Testis (tissue), 3 donors: ENCODE data around the gene ANAPC1. TPM values are rescaled to one million over a fixed set of nuclear protein-coding genes. Genes with fewer than 3 reads are reported as not detected.
A peak's percentile ranks its signal among the peaks of the same experiment; 100 is the strongest.
"Not testable (repeated sequence)": the region's sequence is repeated elsewhere in the genome, so short reads cannot be mapped to it uniquely, and the experiment has no call there.

Experiments
- DNase-seq: peaks from one replicate; pipeline ENCODE4 v3.0.0-alpha.2; 2019
- H3K27ac ChIP-seq, 2 donors: fragments of 200-600 bp; sonication (generic); one replicate each; pipeline ENCODE4 v1.5.1; 2019
- H3K27me3 ChIP-seq: fragments of 200-600 bp; sonication (generic); one replicate; pipeline ENCODE4 v1.5.1; 2019
- H3K36me3 ChIP-seq: fragments of 200-600 bp; sonication (generic); one replicate; pipeline ENCODE4 v1.5.1; 2017; ENCODE audit warnings: low read depth; ENCODE audit errors: missing control alignments
- H3K4me1 ChIP-seq: fragments of 200-600 bp; sonication (generic); one replicate; pipeline ENCODE4 v1.5.1; 2019
- H3K4me3 ChIP-seq, 2 donors: fragments of 200-600 bp; sonication (generic); one replicate each; pipeline ENCODE4 v1.5.1; 2017 to 2019
- H3K9me3 ChIP-seq: fragments of 200-600 bp; sonication (generic); one replicate; pipeline ENCODE4 v1.5.1; 2017
- WGBS, 2 donors: methylation state at CpG; one replicate each; pipeline ENCODE4 v1.1.5; 2018; 5-methylcytosine and 5-hydroxymethylcytosine counted together
- intact Hi-C: fragments of 100-400 bp; cut with DNase I; formaldehyde crosslinking; loops from one replicate; pipeline ENCODE4 v1.15.1; 2023; ENCODE audit warnings: low total_unique reads
- polyA plus RNA-seq: library from polyadenylated mRNA; stranded (reverse); fragments of 350-450 nt; fragmentation: Illumina TruSeq; extraction: RNeasy Lipid Tissue Mini Kit (QIAGEN cat#74804); gene quantifications from one replicate; pipeline ENCODE4 v1.2.3, GENCODE V29; 2014; ENCODE audit warnings: low read depth, low replicate concordance; ENCODE audit not compliant: insufficient read depth
- total RNA-seq, 2 donors: library from RNA; depleted of rRNA; stranded (reverse); fragments of >200 nt; gene quantifications; one replicate each; pipeline ENCODE4 v1.2.3, GENCODE V29; 2016
- TF ChIP-seq, protein P1 (sequence below), 3 experiments: fragments of 450-650 bp in 2 of 3; fragments of 200-600 bp in 1 of 3; sonication (generic) in 1 of 3; IDR thresholded peaks; one replicate each; pipeline ENCODE4 v1.5.1; 2016 to 2019; ENCODE audit warnings: antibody characterized with exemption in 3 of 3, mild to moderate bottlenecking in 2 of 3, moderate library complexity in 1 of 3

The ANAPC1 gene
- total and polyA plus RNA-seq, 3 donors from 2014 or later: 32.6 to 77.2 (median 68.5) TPM

DNA sequence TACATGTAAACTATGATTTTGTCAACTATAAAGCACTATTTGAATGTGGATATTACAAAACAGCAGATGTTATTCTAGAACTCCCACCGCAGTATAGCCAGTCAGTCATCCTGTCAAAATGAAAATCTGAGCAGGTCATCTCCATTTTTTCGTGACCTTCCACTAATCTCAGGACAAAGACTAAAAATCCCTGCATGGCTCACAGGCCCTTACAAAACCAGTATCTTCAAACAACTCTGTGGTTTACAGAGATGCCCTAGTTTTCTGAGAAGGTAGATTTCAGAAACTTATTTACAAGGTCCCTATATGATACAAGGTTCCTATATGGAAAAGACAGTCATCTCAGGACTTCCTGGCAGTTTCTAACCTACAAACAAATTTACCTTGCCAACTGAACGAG, 49.8 kb downstream of the ANAPC1 start:
- 92 to 94% methylated on average over 3 of the region's 3 CpGs for WGBS, 2 donors
- H3K4me3 ChIP-seq, H3K9me3 ChIP-seq, H3K27ac ChIP-seq, H3K4me1 ChIP-seq, intact Hi-C loops, DNase-seq, H3K36me3 ChIP-seq, H3K27me3 ChIP-seq: not testable (repeated sequence)

DNA sequence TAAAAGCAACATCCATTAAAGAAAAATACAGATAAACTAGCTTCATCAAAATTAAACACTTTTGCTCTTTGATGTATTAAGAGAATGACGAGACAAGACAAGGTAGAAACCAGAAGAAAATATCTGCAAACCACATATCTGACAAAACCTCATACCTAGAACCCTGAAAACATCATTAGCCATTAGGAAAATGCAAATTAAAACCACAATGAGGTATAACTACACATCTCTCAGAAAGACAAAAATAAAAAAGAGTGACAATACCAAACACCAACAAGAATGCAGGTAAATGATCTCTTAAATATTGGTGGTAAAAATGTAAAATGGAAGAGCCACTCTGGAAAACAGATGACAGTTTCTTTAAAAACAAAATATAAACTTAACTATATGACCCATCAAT, 53.5 kb downstream of the ANAPC1 start:
- H3K4me1 ChIP-seq, H3K27ac ChIP-seq, H3K36me3 ChIP-seq, H3K9me3 ChIP-seq, DNase-seq, intact Hi-C loops, H3K4me3 ChIP-seq, H3K27me3 ChIP-seq: not testable (repeated sequence)
- 100% methylated on average over 1 of the region's 1 CpG for WGBS, 2 donors

DNA sequence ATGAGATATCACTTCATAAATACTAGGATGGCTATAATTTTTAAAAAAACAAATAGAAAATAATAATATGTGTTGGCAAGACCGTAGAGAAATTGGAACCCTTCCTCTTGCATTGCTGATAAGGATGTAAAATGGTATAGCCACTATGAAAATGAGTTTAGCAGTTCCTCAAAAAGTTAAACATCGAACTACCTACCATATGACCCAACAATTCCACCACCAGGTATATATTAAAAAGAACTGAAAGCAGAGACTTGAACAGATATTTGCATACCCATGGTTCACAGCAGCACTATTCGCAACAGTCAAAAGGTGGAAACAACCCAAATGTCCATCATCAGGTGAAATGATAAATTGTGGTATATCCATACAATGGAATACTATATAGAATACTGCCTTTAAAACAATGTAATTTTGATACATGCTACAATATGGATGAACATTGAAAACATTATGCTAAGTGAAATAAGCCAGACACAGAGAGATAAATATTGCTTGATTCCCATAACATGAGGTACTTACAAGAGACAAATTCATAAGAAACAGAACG, 55.7 kb downstream of the ANAPC1 start:
- DNase-seq, H3K4me3 ChIP-seq, H3K9me3 ChIP-seq, H3K27me3 ChIP-seq, intact Hi-C loops, H3K4me1 ChIP-seq, H3K36me3 ChIP-seq, H3K27ac ChIP-seq: not testable (repeated sequence)
- WGBS, 2 donors: 87 to 88% methylated on average over 4 of the region's 4 CpGs

DNA sequence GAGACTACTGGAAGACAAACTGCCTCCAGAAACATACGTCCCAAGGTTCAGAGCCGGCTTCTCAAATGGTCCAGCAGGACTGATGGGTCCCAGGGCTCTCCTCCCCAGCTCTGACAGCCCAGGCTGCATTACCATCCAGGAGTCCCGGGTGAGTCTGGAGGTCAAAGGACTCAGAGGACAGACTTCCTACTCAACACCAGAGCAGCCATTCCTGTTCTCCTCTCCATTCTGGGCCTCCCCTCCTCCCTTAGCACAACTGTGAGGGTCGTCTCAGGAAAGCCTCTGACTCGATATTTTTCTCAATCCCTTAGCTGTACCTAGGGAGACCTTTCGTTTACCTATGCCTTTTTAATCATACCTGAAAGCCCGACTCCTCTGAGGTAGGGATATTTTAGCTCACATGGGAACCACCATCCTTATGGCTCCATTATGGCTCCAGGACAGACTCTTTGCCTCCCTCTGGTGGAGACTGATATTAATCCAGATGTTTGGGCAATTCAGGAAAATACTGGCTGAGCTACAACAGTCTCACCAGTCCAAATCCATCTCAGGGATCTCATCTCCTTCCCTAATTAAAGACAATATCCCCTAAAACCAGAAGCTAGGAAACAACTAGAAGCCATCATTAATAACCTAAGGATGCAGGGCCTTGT, 70.9 kb downstream of the ANAPC1 start:
- H3K36me3 ChIP-seq, H3K4me3 ChIP-seq, H3K4me1 ChIP-seq, H3K9me3 ChIP-seq, H3K27me3 ChIP-seq, DNase-seq, H3K27ac ChIP-seq, intact Hi-C loops: not testable (repeated sequence)
- WGBS, 2 donors: 89 to 90% methylated on average over 4 of the region's 7 CpGs
- TF ChIP-seq, protein P1, sequence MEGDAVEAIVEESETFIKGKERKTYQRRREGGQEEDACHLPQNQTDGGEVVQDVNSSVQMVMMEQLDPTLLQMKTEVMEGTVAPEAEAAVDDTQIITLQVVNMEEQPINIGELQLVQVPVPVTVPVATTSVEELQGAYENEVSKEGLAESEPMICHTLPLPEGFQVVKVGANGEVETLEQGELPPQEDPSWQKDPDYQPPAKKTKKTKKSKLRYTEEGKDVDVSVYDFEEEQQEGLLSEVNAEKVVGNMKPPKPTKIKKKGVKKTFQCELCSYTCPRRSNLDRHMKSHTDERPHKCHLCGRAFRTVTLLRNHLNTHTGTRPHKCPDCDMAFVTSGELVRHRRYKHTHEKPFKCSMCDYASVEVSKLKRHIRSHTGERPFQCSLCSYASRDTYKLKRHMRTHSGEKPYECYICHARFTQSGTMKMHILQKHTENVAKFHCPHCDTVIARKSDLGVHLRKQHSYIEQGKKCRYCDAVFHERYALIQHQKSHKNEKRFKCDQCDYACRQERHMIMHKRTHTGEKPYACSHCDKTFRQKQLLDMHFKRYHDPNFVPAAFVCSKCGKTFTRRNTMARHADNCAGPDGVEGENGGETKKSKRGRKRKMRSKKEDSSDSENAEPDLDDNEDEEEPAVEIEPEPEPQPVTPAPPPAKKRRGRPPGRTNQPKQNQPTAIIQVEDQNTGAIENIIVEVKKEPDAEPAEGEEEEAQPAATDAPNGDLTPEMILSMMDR (IDR thresholded peaks at IDR 0.05): peak in 1 of 3 experiments; percentile 19

DNA sequence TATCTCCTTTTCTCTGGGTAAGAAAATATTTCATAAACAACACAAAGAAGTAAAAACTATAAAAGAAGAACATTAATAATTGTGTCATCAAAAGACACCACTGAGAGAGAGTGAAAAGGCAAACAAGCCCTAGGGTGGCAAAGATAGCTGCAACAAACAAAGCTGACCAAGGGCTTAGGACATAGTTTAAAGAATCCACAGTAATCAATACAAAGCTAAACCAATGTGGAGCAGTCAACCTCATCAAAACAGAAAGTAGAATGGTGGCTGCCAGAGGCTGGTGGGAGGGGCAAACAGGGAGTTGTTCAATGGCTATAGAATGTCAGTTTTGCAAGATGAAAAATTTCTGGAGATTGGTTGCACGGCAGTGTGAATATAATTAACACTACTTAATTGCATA, 93.4 kb downstream of the ANAPC1 start:
- intact Hi-C loops, H3K27me3 ChIP-seq, H3K9me3 ChIP-seq, H3K4me1 ChIP-seq, H3K36me3 ChIP-seq, H3K27ac ChIP-seq, DNase-seq, H3K4me3 ChIP-seq: not testable (repeated sequence)
- 88 to 96% methylated on average over 1 of the region's 1 CpG for WGBS, 2 donors

DNA sequence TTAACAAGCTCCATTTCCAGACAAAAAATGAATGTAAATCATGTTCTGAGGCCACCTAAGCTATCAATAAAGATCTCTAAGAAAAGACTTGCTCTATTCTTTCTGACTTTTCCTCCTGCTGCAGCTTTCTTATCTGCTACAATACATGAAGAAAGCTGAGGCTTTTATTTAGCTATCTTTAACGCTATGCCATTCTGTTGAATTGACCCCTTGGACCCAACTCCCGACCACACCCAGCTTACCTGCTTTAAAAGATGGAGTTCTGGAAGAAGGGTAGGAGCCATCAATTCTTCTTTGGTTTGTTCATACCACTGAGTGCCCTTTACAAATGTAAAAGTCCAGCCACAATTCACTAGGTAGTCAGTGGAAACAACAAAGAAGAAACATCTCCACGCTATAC, 99.9 kb downstream of the ANAPC1 start:
- DNase-seq, H3K27ac ChIP-seq, H3K9me3 ChIP-seq, H3K4me1 ChIP-seq, H3K36me3 ChIP-seq, H3K27me3 ChIP-seq, intact Hi-C loops, H3K4me3 ChIP-seq: not testable (repeated sequence)
- WGBS, 2 donors: 95 to 98% methylated on average over 2 to 3 of the region's 3 CpGs

DNA sequence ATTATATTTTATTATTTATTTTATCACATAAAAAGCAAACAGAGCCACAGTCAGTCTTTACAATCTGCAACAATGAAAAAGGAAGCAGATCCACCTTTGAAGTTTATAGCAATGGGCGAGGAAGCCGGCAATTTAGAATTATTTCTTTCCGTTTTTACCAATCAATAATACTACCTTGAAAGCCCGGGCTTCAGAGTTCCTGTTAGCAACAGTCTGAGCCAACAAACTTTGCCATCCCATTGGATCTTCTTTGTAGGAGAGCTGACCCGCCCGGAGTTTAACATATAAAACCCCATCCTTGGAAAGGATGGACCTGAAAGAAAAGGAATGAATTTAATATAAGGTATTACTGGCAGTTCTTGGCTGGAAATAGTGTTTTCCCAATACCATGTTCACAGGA, 101.8 kb downstream of the ANAPC1 start:
- intact Hi-C loops, H3K4me3 ChIP-seq, H3K9me3 ChIP-seq, DNase-seq, H3K27ac ChIP-seq, H3K4me1 ChIP-seq, H3K36me3 ChIP-seq, H3K27me3 ChIP-seq: not testable (repeated sequence)
- WGBS, 2 donors: 92 to 94% methylated on average over 4 to 6 of the region's 6 CpGs

DNA sequence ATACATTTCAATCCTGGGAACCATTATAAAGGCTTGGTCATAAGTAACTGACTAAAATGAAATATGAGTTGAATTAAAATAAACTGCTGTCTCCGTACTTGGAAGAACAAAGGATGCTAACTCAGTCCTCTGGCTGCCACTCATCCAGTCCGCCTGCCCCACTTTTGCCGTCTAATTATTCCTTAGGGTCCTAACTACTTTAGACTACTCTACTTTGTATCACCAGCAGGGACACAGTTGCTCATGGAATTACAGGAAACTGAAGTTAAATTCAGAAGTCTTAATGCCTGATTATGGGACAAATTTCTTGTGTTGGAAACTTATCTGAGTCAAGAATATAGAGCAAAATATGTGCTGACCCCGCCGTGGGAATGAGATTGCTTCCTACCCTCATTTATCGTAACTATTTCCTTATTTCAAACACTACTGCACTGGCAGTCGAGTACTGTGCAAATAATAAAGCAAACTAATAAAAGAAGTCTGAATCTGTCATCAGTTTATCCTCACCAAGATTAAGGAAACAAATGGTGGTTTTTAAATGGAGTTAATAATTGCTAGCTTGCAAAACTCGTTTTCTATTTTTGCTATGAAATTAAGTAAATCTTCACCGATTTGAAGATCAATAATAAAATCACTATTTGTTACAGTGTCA, 102.4 kb downstream of the ANAPC1 start:
- H3K27me3 ChIP-seq, H3K4me1 ChIP-seq, H3K36me3 ChIP-seq, DNase-seq, H3K9me3 ChIP-seq, intact Hi-C loops, H3K27ac ChIP-seq, H3K4me3 ChIP-seq: not testable (repeated sequence)
- WGBS, 2 donors: 88% methylated on average over 9 of the region's 9 CpGs

DNA sequence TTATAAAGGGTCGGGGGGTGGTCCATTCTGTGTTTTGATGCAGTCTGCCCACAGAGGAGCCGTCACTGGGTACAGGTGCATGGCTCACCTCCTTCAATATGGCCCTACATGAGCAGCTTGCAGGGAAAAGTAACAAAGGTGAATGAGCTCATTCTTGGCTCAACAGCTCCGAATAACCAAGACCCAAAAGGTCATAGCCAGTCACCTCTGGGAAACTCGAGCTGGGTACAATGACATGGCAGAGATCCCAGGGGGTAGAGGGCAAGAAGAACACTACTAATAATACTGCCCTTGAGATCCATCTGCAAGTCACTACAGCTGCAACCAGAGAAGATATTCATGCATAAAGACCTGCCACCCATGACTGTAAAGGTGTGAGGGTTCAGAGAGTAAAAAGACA, 106.8 kb downstream of the ANAPC1 start:
- DNase-seq, H3K4me3 ChIP-seq, intact Hi-C loops, H3K4me1 ChIP-seq, H3K36me3 ChIP-seq, H3K27me3 ChIP-seq, H3K27ac ChIP-seq, H3K9me3 ChIP-seq: not testable (repeated sequence)
- 73 to 96% methylated on average over 3 to 4 of the region's 4 CpGs for WGBS, 2 donors

DNA sequence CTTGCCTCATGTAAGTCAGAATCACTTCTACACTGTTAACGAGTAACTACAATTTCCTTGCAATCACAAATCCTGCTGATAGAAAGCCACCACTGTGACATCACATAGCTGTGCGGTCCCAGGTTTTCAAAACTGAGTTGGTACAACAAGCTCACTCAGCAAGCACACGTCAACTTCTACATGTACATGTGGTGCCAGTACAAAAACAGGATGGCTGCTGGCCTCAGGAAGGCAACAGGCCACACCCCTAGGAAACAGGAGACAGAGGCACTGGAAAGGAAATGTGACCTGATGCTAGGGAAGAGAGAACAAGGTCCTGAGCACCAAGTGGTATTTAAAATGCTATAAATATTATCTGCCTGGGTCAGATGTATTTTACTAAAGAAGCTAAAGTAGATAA, 107.7 kb downstream of the ANAPC1 start:
- WGBS, 2 donors: 100% methylated on average over 1 of the region's 3 CpGs; no CpG with 5 or more reads in 1 of the 2 donors
- H3K4me3 ChIP-seq, DNase-seq, H3K27ac ChIP-seq, H3K27me3 ChIP-seq, H3K4me1 ChIP-seq, H3K9me3 ChIP-seq, intact Hi-C loops, H3K36me3 ChIP-seq: not testable (repeated sequence)

DNA sequence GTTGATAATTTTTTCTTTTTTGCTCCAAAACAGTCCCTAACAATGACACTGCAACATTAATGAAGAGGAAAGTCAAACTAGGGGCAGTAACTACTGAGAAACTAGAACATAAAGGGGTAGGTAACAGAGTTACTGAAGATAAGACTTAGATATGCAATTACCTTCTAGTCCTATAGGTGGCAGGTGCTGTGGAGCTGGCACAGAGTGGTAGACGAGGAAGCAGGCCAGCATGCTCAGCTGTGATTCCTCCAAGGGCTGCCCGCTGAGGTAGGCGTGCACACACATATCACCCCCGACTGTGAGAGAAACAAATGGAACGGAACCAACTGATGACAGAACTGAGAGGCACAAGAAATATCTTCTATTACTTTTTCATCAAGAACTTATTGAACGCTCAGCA, 111.8 kb downstream of the ANAPC1 start:
- H3K9me3 ChIP-seq, DNase-seq, intact Hi-C loops, H3K4me1 ChIP-seq, H3K27me3 ChIP-seq, H3K27ac ChIP-seq, H3K4me3 ChIP-seq, H3K36me3 ChIP-seq: not testable (repeated sequence)
- WGBS, 2 donors: 50% methylated on average over 1 of the region's 6 CpGs; no CpG with 5 or more reads in 1 of the 2 donors
